Measurements from ENCODE around the gene POLD1. TPM values are rescaled to one million over a fixed set of nuclear protein-coding genes. Genes with fewer than 3 reads are reported as not detected.
"Not testable (repeated sequence)": the region's sequence is repeated elsewhere in the genome, so short reads cannot be mapped to it uniquely, and the experiment has no call there.

POLD1 gene
- polyA plus RNA-seq, 3 donors: 9.3 to 22.4 (median 15.6) TPM

DNA sequence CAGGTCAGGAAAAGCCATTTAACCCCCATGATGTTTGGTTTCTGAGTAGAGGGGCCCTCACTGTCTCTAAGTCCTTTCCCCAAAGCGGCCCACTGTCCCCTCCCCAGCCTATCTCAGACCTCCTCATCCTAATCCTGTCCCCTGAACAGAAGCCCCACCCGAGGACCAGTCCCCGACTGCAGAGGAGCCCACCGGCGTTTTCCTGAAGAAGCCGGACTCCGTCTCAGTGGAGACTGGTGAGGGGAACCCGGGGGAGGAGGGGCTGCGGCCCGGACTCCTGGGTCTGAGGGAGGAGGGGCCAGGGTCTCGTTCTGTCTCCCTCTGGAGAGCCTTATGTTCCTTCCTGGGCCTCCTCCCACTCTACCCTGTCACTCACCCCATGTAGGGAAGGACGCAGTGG, 51.5 kb downstream of the POLD1 start:
- H3K4me2 ChIP-seq (replicated peaks; ENCODE audit: extremely low read depth, low read length, poor library complexity, severe bottlenecking): no peak overlapping the region
- peaks cover 0 to 10% of the 10 kb centered on the region in 2 donors for H3K27me3 ChIP-seq (ENCODE audit: control insufficient read depth in 2 of 2, insufficient read depth in 2 of 2, low read length in 2 of 2)
- WGBS (ENCODE audit: insufficient coverage): 80% methylated on average over 1 of the region's 12 CpGs
- H3K4me1 ChIP-seq (ENCODE audit: control insufficient read depth in 1 of 2, insufficient read depth in 2 of 2, low read length in 2 of 2): peaks cover 14 to 15% of the 10 kb centered on the region in 2 donors
- TF ChIP-seq, protein P1, sequence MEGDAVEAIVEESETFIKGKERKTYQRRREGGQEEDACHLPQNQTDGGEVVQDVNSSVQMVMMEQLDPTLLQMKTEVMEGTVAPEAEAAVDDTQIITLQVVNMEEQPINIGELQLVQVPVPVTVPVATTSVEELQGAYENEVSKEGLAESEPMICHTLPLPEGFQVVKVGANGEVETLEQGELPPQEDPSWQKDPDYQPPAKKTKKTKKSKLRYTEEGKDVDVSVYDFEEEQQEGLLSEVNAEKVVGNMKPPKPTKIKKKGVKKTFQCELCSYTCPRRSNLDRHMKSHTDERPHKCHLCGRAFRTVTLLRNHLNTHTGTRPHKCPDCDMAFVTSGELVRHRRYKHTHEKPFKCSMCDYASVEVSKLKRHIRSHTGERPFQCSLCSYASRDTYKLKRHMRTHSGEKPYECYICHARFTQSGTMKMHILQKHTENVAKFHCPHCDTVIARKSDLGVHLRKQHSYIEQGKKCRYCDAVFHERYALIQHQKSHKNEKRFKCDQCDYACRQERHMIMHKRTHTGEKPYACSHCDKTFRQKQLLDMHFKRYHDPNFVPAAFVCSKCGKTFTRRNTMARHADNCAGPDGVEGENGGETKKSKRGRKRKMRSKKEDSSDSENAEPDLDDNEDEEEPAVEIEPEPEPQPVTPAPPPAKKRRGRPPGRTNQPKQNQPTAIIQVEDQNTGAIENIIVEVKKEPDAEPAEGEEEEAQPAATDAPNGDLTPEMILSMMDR (IDR thresholded peaks at IDR 0.05): no peak
- no peak overlapping the region for H3K9ac ChIP-seq (ENCODE audit: insufficient read depth, low read length, poor library complexity, severe bottlenecking)
- no peak overlapping the region for H3K27ac ChIP-seq (ENCODE audit: low read depth in 1 of 2, low read length in 2 of 2)
- no peaks in the 10 kb centered on the region for H3K36me3 ChIP-seq (replicated peaks in 1 of 2; ENCODE audit: control insufficient read depth in 1 of 2, insufficient read depth in 2 of 2, low read length in 2 of 2)
- H3K27me3 Mint-ChIP-seq (ENCODE audit: low read depth in 3 of 3): peaks cover 20 to 38% (median 28%) of the 10 kb centered on the region in 3 donors
- no peak overlapping the region for H3K27ac Mint-ChIP-seq
- H3K4me1 Mint-ChIP-seq: peaks cover 16% of the 10 kb centered on the region
- no peak overlapping the region for H3K4me3 ChIP-seq (replicated peaks in 1 of 3; ENCODE audit: low read depth in 2 of 3, low read length in 3 of 3)
- no peaks in the 10 kb centered on the region for H3K36me3 Mint-ChIP-seq
- no peaks in the 10 kb centered on the region for H3K9me3 Mint-ChIP-seq
- H4K20me1 ChIP-seq (ENCODE audit: insufficient read depth, low read length): no peaks in the 10 kb centered on the region
- intact Hi-C loops (cut with micrococcal nuclease): no loop called here
- no peak for DNase-seq
- H2AFZ ChIP-seq (ENCODE audit: insufficient read depth, low read depth, low read length, poor library complexity, severe bottlenecking): no peak overlapping the region
- no peak overlapping the region for H3K4me3 Mint-ChIP-seq
- no peaks in the 10 kb centered on the region for H3K79me2 ChIP-seq (ENCODE audit: insufficient read depth, low read length)
- H3K9me3 ChIP-seq (replicated peaks in 1 of 2; ENCODE audit: control insufficient read depth in 1 of 2, insufficient read depth in 1 of 2, low read length in 2 of 2): no peaks in the 10 kb centered on the region

DNA sequence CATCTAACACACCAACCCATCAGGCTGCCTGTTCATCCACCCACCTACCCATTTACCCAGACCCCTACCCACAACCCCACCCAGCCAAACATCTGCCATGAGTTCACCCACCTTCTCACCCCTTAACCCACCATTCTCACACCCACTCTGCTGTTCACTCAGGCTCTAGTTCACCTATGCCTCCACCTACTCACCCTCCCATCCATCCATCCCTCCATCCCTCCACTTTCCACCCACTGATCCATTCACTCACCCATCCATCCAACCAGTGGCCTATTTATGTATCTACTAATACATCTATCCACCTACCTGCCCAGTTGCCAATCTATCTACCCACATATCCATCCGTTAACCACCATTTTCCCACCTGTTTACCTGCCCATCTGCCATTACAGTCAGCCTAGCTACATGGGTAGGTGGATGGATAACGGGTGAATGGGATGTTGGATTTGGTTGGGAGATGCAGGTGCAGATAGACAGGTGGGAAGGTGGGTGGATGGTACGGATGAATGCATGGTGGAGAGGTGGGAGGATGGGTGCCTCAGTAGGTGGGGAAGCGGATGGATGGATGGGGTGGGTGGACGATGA, 53.8 kb downstream of the POLD1 start:
- no peaks in the 10 kb centered on the region for H3K9me3 ChIP-seq (replicated peaks in 1 of 2; ENCODE audit: control insufficient read depth in 1 of 2, insufficient read depth in 1 of 2, low read length in 2 of 2)
- Mint-ChIP-seq H3K4me3 (no peak overlapping the region), H3K27me3 (ENCODE audit: low read depth in 3 of 3) (peaks cover 20 to 32% (median 21%) of the 10 kb centered on the region in 3 donors), H3K9me3 (no peaks in the 10 kb centered on the region), H3K4me1 (peaks cover under 1% of the 10 kb centered on the region), H3K36me3 (no peaks in the 10 kb centered on the region), H3K27ac (no peak overlapping the region)
- no peaks in the 10 kb centered on the region for H3K79me2 ChIP-seq (ENCODE audit: insufficient read depth, low read length)
- TF ChIP-seq, protein P1 (IDR thresholded peaks at IDR 0.05): no peak
- no peak overlapping the region for H3K27ac ChIP-seq (ENCODE audit: low read depth in 1 of 2, low read length in 2 of 2)
- intact Hi-C loops (cut with micrococcal nuclease): no loop called here
- H3K9ac ChIP-seq (ENCODE audit: insufficient read depth, low read length, poor library complexity, severe bottlenecking): no peak overlapping the region
- 100% methylated on average over 3 of the region's 5 CpGs for WGBS (ENCODE audit: insufficient coverage)
- no peaks in the 10 kb centered on the region for H3K36me3 ChIP-seq (replicated peaks in 1 of 2; ENCODE audit: control insufficient read depth in 1 of 2, insufficient read depth in 2 of 2, low read length in 2 of 2)
- no peak for DNase-seq
- H3K4me3 ChIP-seq (replicated peaks in 1 of 3; ENCODE audit: low read depth in 2 of 3, low read length in 3 of 3): no peak overlapping the region
- no peak overlapping the region for H3K4me2 ChIP-seq (replicated peaks; ENCODE audit: extremely low read depth, low read length, poor library complexity, severe bottlenecking)
- no peak overlapping the region for H2AFZ ChIP-seq (ENCODE audit: insufficient read depth, low read depth, low read length, poor library complexity, severe bottlenecking)
- H4K20me1 ChIP-seq (ENCODE audit: insufficient read depth, low read length): no peaks in the 10 kb centered on the region
- H3K27me3 ChIP-seq (ENCODE audit: control insufficient read depth in 2 of 2, insufficient read depth in 2 of 2, low read length in 2 of 2): peaks cover 0 to 3% of the 10 kb centered on the region in 2 donors
- no peaks in the 10 kb centered on the region for H3K4me1 ChIP-seq (ENCODE audit: control insufficient read depth in 1 of 2, insufficient read depth in 2 of 2, low read length in 2 of 2)

DNA sequence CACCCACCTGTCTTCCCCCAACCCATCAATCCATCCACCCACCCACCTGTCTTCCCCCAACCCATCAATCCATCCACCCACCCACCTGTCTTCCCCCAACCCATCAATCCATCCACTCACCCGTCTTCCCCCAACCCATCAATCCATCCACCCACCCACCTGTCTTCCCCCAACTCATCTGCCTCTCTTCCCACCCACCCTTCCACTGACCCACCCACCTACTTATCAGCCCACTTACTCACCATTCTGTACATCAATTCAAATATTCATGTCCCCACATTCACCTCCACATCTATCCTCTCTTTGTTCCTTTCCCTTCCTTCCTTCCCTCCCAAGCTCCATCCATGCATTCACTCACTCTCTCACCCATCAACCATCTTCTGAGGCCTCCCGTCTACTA, 55.0 kb downstream of the POLD1 start:
- H3K27ac ChIP-seq (ENCODE audit: low read depth in 1 of 2, low read length in 2 of 2); H3K4me1 Mint-ChIP-seq; H2AFZ ChIP-seq (ENCODE audit: insufficient read depth, low read depth, low read length, poor library complexity, severe bottlenecking); H3K4me3 Mint-ChIP-seq; H3K27ac Mint-ChIP-seq; DNase-seq; H3K36me3 Mint-ChIP-seq; H3K27me3 ChIP-seq (ENCODE audit: control insufficient read depth in 2 of 2, insufficient read depth in 2 of 2, low read length in 2 of 2); H3K36me3 ChIP-seq (replicated peaks in 1 of 2; ENCODE audit: control insufficient read depth in 1 of 2, insufficient read depth in 2 of 2, low read length in 2 of 2); H3K9me3 ChIP-seq (replicated peaks in 1 of 2; ENCODE audit: control insufficient read depth in 1 of 2, insufficient read depth in 1 of 2, low read length in 2 of 2); H3K9me3 Mint-ChIP-seq; intact Hi-C loops (cut with micrococcal nuclease); H3K4me2 ChIP-seq (replicated peaks; ENCODE audit: extremely low read depth, low read length, poor library complexity, severe bottlenecking); H3K79me2 ChIP-seq (ENCODE audit: insufficient read depth, low read length); H3K9ac ChIP-seq (ENCODE audit: insufficient read depth, low read length, poor library complexity, severe bottlenecking); H3K4me3 ChIP-seq (replicated peaks in 1 of 3; ENCODE audit: low read depth in 2 of 3, low read length in 3 of 3); H3K4me1 ChIP-seq (ENCODE audit: control insufficient read depth in 1 of 2, insufficient read depth in 2 of 2, low read length in 2 of 2); H4K20me1 ChIP-seq (ENCODE audit: insufficient read depth, low read length): not testable (repeated sequence)
- H3K27me3 Mint-ChIP-seq (ENCODE audit: low read depth in 3 of 3): peaks cover 10 to 21% (median 14%) of the 10 kb centered on the region in 3 donors
- WGBS (ENCODE audit: insufficient coverage): 91% methylated on average over 1 of the region's 2 CpGs

All from CD14-positive monocyte (primary cell).